ENCODE results near the gene FANCC.

- no peak for TF ChIP-seq ELK1 (IDR thresholded peaks at IDR 0.05; ENCODE audit: borderline replicate concordance, low read depth, low read length)
- TF ChIP-seq CTCF (conservative IDR thresholded peaks at IDR 0.05; ENCODE audit: low read depth, low read length), result no peak
- no peak for TF ChIP-seq RFX5 (IDR thresholded peaks at IDR 0.05; ENCODE audit: low read depth, low read length)
- TF ChIP-seq MXI1 (IDR thresholded peaks at IDR 0.05; ENCODE audit: borderline replicate concordance, low read depth, low read length), result no peak
Observed at GRCh38 chr9:95061916-95062595, 255.5 kb downstream of the FANCC start.

Data from IMR-90 (cell line).